Myometrial cell (primary cell): ENCODE measurements around the gene MBD3L4. TPM values are rescaled to one million over a fixed set of nuclear protein-coding genes. Genes with fewer than 3 reads are reported as not detected.

Experiments used
- total RNA-seq: library from RNA; depleted of rRNA; stranded (reverse); fragments of >200 nt; gene quantifications from 2 replicates; pipeline ENCODE4 v1.2.3, GENCODE V29; 2015

The MBD3L4 gene
- not detected in 2 replicates for total RNA-seq

DNA sequence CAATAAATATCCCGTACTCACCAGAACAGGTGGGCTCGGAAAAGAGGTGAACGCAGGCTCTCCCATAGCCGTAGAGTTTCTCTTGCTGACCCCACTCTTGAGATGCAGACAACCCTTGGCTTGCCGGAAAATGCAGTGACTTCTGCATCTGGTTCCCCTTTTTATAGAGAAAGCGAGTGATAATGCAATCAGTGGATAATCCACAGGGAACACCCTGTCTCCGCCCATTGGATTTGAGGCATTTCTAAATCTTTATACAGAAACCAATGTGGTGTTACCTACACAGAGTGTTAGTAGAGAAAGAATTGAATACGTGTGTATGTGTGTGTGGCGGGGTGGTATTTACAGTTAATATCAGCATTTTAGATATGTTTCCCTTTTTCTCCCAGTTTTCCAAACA lies at the start of gene MBD3L4:
MBD3L4 (minus strand) TSS at position 101 of the 400 bp plus-strand sequence; CDS start at position 66, 35 bp downstream.

DNA sequence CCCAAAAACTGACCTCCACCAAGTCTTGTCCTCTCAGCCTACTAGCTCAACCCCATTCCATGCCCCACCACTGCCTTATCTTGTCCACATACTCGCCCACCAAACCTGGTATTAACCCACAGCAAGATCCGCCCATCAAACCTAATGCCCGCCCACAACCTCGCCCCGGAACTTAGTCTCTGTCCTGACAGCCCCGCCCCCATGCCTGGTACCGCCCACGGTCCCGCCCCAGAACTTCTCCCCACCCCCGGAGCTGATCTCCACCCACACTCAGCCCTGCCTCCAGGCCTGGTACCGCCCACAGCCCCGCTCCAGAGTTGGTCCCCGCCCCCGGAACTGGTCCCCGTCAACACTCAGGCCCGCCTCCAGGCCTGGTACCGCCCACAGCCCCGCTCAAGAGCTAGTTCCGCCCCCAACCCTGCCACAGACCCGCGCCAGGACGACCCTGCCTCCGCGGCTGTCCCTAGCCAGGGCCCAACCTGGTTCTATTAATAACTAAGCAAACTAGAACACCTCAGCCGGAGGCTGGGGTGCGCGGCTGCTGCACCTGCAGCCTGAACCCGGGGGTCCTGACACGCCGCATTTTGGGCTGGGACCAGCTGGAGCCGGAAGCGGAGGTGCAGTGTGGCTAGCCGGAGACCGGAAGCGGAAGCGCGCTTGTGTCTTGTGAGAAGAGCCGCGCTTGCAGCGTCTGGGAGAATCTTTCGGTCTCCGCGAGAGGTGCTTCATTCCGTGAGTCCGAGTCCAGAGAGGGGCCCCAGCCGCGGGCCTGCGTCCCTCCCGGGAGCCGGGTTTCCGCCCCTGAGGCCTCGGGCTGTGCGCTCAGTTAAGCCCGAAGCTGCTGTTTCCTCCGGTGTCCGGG lies 29.3 kb upstream of the MBD3L4 start, which contains the start of gene ZNF557:
ZNF557 (plus strand) TSS at position 662 of the 862 bp plus-strand sequence. CDS start 5,372 bp downstream, outside the sequence.

DNA sequence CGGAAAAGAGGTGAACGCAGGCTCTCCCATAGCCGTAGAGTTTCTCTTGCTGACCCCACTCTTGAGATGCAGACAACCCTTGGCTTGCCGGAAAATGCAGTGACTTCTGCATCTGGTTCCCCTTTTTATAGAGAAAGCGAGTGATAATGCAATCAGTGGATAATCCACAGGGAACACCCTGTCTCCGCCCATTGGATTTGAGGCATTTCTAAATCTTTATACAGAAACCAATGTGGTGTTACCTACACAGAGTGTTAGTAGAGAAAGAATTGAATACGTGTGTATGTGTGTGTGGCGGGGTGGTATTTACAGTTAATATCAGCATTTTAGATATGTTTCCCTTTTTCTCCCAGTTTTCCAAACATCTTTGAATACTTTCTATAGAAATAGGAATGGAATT lies 18.6 kb upstream of the MBD3L4 start, which contains the start of gene MBD3L3:
MBD3L3 (minus strand) TSS at position 101 of the 400 bp plus-strand sequence; CDS start at position 30, 71 bp downstream.

DNA sequence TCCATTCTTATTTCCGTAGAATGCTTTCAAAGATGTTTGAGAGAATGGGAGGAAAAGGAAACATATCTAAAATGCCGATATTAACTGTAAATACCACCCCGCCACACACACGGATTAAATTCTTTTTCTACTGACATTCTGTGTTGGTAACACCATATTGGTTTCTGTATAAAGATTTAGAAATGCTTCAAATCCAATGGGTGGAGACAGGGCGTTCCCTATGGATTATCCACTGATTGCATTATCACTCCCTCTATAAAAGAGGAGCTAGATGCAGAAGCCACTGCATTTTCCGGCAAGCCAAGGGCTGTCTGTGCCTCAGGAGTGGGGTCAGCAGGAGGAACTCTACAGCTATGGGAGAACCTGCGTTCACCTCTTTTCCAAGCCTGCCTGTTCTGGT lies 9.0 kb upstream of the MBD3L4 start, which contains the start of gene MBD3L2:
MBD3L2 (plus strand) TSS at position 301 of the 400 bp plus-strand sequence; CDS start at position 354, 53 bp downstream.

DNA sequence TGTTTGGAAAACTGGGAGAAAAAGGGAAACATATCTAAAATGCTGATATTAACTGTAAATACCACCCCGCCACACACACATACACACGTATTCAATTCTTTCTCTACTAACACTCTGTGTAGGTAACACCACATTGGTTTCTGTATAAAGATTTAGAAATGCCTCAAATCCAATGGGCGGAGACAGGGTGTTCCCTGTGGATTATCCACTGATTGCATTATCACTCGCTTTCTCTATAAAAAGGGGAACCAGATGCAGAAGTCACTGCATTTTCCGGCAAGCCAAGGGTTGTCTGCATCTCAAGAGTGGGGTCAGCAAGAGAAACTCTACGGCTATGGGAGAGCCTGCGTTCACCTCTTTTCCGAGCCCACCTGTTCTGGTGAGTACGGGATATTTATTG lies 9.7 kb downstream of the MBD3L4 start, which contains the start of gene MBD3L5:
MBD3L5 (plus strand) TSS at position 301 of the 400 bp plus-strand sequence; CDS start at position 335, 34 bp downstream.

DNA sequence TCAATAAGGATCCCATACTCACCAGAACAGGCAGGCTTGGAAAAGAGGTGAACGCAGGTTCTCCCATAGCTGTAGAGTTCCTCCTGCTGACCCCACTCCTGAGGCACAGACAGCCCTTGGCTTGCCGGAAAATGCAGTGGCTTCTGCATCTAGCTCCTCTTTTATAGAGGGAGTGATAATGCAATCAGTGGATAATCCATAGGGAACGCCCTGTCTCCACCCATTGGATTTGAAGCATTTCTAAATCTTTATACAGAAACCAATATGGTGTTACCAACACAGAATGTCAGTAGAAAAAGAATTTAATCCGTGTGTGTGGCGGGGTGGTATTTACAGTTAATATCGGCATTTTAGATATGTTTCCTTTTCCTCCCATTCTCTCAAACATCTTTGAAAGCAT lies 18.6 kb downstream of the MBD3L4 start, which contains the start of gene MBD3L2B:
MBD3L2B (minus strand) TSS at position 101 of the 400 bp plus-strand sequence; CDS start at position 67, 34 bp downstream.

Other genes starting within 250 kb of the MBD3L4 start
- not detected in 2 replicates for gene ADGRE1, start 152.6 kb downstream of the MBD3L4 start, total RNA-seq
- not detected in 2 replicates for gene MBD3L2B, start 18.7 kb downstream of the MBD3L4 start, total RNA-seq
- gene MBD3L5, start 9.6 kb downstream of the MBD3L4 start, total RNA-seq: not detected in 2 replicates
- gene MBD3L2, start 9.1 kb upstream of the MBD3L4 start, total RNA-seq: not detected in 2 replicates
- not detected in 2 replicates for gene MBD3L3, start 18.5 kb upstream of the MBD3L4 start, total RNA-seq
- 2.9 and 5.1 TPM in 2 replicates for gene ZNF557, start 29.5 kb upstream of the MBD3L4 start, total RNA-seq